ENCODE data around the gene CLDN9. TPM values are rescaled to one million over a fixed set of nuclear protein-coding genes. Genes with fewer than 3 reads are reported as not detected.
A peak's percentile ranks its signal among the peaks of the same experiment; 100 is the strongest.

CLDN9 gene
- not detected in 2 replicates for total RNA-seq

GRCh38 chr16:3012828-3013420, at the start of gene CLDN9:
Gene CLDN9 (plus strand): TSS chr16:3012923. CDS start chr16:3013363, 440 bp downstream.
- no peaks in the 10 kb centered on the region for H4K20me1 ChIP-seq (ENCODE audit: insufficient read depth, low read length)
- H3K27ac ChIP-seq (ENCODE audit: low read depth, low read length) = no peak within 1 kb of the TSS
- no peak for TF ChIP-seq CTCF (IDR thresholded peaks at IDR 0.05; ENCODE audit: extremely low read depth, low read depth, low read length)
- peaks cover 61% of the 10 kb centered on the region for H3K27me3 ChIP-seq (ENCODE audit: insufficient read depth, low read length)
- H3K9me3 ChIP-seq (ENCODE audit: low read depth, low read length) = no peaks in the 10 kb centered on the region
- H2AFZ ChIP-seq (ENCODE audit: low read length) = no peak within 1 kb of the TSS
- no peak within 1 kb of the TSS for H3K4me3 ChIP-seq (ENCODE audit: insufficient read depth, low read length)
- H3K4me1 ChIP-seq (ENCODE audit: insufficient read depth, low read length) = no peaks in the 10 kb centered on the region
- no peaks in the 10 kb centered on the region for H3K36me3 ChIP-seq (ENCODE audit: insufficient read depth, low read length)
- peak; percentile 87 for DNase-seq (ENCODE audit: insufficient read length, low spot score, missing footprints)
- no peaks in the 10 kb centered on the region for H3K79me2 ChIP-seq (ENCODE audit: insufficient read depth, low read length)
- no peak within 1 kb of the TSS for H3K4me2 ChIP-seq (ENCODE audit: insufficient read depth, low read length)

- Histone ChIP-seq H4K20me1 (ENCODE audit: insufficient read depth, low read length) (peaks cover 4% of the 10 kb centered on the region), H3K9me3 (ENCODE audit: low read depth, low read length) (no peaks in the 10 kb centered on the region), H3K27me3 (ENCODE audit: insufficient read depth, low read length) (peaks cover 65% of the 10 kb centered on the region), H3K4me3 (ENCODE audit: insufficient read depth, low read length) (no peak overlapping the region), H2AFZ (ENCODE audit: low read length) (no peak overlapping the region), H3K79me2 (ENCODE audit: insufficient read depth, low read length) (no peaks in the 10 kb centered on the region), H3K36me3 (ENCODE audit: insufficient read depth, low read length) (no peaks in the 10 kb centered on the region), H3K27ac (ENCODE audit: low read depth, low read length) (no peak overlapping the region), H3K4me1 (ENCODE audit: insufficient read depth, low read length) (no peaks in the 10 kb centered on the region), H3K4me2 (ENCODE audit: insufficient read depth, low read length) (no peak overlapping the region)
- peak; percentile 96 for DNase-seq (ENCODE audit: insufficient read length, low spot score, missing footprints)
- TF ChIP-seq CTCF (IDR thresholded peaks at IDR 0.05; ENCODE audit: extremely low read depth, low read depth, low read length) = no peak
Measured at GRCh38 chr16:2963074-2963722, 49.5 kb upstream of the CLDN9 start.

GRCh38 chr16:2963723-2964474, 48.8 kb upstream of the CLDN9 start, which contains the start of gene KREMEN2:
Gene KREMEN2 (plus strand): TSS chr16:2964275. CDS start chr16:2964521, 246 bp downstream.
- Histone ChIP-seq H3K27ac (ENCODE audit: low read depth, low read length) (no peak within 1 kb of the TSS), H3K9me3 (ENCODE audit: low read depth, low read length) (no peaks in the 10 kb centered on the region), H3K4me3 (ENCODE audit: insufficient read depth, low read length) (no peak within 1 kb of the TSS), H2AFZ (ENCODE audit: low read length) (no peak within 1 kb of the TSS), H3K4me2 (ENCODE audit: insufficient read depth, low read length) (no peak within 1 kb of the TSS), H3K27me3 (ENCODE audit: insufficient read depth, low read length) (peaks cover 65% of the 10 kb centered on the region), H3K4me1 (ENCODE audit: insufficient read depth, low read length) (no peaks in the 10 kb centered on the region), H3K36me3 (ENCODE audit: insufficient read depth, low read length) (no peaks in the 10 kb centered on the region), H3K79me2 (ENCODE audit: insufficient read depth, low read length) (no peaks in the 10 kb centered on the region), H4K20me1 (ENCODE audit: insufficient read depth, low read length) (peaks cover 4% of the 10 kb centered on the region)
- peak; percentile 89 for DNase-seq (ENCODE audit: insufficient read length, low spot score, missing footprints)
- TF ChIP-seq CTCF (IDR thresholded peaks at IDR 0.05; ENCODE audit: extremely low read depth, low read depth, low read length) = no peak
